Activated CD8-positive, alpha-beta memory T cell treated with anti-CD3 and anti-CD28 coated beads, Interleukin-2, amount 50 U/mL, for 1 hour (primary cell): ENCODE measurements around the gene PRPF18.
A peak's percentile ranks its signal among the peaks of the same experiment; 100 is the strongest.
"Not testable (repeated sequence)": the region's sequence is repeated elsewhere in the genome, so short reads cannot be mapped to it uniquely, and the experiment has no call there.

Experiments used
- DNase-seq: peaks from one replicate; pipeline ENCODE4 v3.0.0-alpha.2; 2020; ENCODE audit errors: extremely low read depth

Gene PRPF18

GRCh38 chr10:13586676-13587355 is at the start of gene PRPF18:
Gene PRPF18, plus strand, starts transcription at chr10:13586965. Its CDS starts 122 bp downstream, at chr10:13587087.
- DNase-seq = peak; percentile 83

DNA sequence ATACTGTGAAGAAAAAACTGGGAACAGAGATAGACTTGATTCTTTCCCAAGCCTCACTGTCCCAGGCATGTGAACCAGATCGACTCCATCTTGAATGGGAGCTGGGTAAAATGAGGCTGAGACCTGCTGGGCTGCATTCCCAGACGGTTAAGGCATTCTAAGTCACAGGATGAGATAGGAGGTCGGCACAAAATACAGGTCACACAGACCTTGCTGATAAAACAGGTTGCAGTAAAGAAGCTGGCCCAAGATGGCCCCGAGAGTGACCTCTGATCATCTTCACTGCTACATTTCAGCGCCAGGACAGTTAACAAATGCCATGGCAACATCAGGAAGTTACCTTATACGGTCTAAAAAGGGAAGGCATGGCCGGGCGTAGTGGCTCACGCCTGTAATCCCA is 48.8 kb upstream of the PRPF18 start:
- not testable (repeated sequence) for DNase-seq

DNA sequence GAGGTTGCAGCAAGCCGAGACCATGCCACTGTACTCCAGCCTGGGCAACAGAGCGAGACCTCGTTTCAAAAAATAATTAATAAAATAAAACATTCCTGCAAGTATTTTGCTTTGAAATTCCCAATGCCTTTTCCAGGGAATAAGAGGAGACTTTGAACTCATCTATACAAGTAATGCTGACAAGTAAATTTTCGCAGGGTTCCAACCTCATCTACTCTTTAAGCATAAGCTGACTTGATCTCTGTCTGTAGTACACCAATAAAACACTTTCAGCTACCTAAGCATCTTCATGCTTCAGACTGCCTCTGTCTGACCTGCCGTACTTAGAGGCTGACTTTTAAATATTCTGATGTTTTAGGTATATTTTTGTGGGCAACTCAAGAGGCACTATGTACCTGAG is 44.2 kb upstream of the PRPF18 start:
- no peak for DNase-seq

DNA sequence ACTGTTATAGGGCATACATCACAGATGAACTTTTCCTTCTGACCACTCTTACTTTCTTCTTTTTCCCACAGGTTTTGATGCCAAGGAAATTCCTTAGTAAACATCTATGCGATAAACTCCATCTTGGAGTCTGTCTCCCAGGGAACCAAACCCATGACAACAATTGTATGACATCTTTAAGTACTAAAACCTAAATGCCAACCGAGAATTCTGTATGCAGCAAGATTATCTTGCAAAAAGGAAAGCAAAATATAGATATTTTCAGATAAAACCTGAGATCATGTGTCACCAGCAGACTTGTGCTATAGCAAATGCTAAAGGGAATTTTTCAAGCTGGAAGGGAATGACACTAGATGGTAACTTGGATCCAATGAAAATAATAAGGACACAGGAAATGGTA is 36.0 kb upstream of the PRPF18 start:
- DNase-seq = no peak

DNA sequence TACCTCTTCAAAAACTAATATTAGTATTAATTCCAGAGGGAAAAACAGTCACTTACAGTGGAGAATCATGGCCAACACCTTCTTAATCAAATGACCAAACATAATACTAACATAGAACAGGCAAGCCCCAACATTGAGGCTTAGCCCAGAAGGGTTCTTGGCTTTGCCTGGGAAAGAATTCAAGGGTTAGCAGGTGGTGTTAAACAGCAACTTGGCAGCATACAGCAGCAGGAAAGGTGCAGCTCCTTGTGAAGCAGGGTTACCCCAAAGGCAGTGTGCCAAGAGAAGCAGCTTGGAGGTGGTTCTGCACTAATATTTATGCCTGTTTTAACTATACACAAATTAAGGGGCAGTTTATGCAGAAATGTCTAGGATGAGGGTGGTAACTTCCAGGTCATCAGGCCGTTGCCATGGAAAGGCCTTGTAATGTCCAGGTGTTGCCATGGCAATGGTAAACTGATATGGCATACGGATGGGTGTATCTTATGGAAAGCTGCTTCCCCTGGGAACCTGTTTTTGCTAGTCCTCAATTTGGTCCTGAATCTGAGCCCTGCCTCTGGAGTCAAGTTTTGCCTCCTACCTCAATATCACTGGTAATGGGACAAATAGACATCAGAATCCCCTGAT is 30.8 kb upstream of the PRPF18 start:
- DNase-seq = no peak

- DNase-seq = no peak
Measured at GRCh38 chr10:13559124-13559700, 27.6 kb upstream of the PRPF18 start.

GRCh38 chr10:13560597-13560996 is 26.2 kb upstream of the PRPF18 start:
- DNase-seq = no peak

- DNase-seq = no peak
Measured at GRCh38 chr10:13563481-13564445, 23.0 kb upstream of the PRPF18 start.

DNA sequence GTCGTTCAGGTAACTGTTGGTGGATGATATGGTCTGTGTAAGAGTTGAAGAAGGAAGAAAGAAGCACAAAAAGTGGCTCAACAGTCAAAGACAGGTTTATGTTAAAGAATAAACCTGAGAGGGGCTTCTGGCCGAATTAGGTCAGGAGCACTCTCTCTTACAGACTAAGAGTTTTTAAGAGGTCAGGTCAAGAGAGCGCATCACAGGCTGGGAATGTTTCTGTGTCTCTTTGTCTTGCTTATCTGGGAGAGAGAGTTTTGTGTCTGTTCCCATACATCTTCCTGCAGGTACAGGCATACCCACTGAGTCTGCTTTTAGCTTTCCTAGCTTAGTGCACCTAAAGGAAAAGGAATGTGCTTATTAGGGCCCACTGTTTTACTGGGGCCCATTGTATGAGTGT is 22.2 kb upstream of the PRPF18 start:
- DNase-seq = no peak

DNA sequence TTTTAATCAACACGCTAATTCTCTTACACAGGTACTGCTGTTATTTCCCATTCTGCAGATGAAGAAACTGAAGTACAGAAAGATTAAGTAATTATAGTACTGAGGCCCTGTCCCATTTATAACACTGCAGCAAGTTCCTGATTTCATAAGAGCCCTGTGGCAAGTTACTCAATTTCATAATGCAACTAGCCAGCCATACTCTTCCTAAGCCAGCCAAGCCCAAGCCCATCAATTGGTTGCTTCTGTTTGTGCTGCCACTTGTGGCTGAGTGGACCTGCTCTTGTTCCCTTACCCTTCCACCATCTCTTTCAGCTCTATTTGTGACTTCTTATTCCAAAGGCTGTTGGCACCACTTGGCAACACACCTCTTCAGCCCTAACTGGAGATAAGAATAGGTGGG is 19.7 kb upstream of the PRPF18 start:
- no peak for DNase-seq

GRCh38 chr10:13571541-13571940 is 15.2 kb upstream of the PRPF18 start:
- DNase-seq = no peak

DNA sequence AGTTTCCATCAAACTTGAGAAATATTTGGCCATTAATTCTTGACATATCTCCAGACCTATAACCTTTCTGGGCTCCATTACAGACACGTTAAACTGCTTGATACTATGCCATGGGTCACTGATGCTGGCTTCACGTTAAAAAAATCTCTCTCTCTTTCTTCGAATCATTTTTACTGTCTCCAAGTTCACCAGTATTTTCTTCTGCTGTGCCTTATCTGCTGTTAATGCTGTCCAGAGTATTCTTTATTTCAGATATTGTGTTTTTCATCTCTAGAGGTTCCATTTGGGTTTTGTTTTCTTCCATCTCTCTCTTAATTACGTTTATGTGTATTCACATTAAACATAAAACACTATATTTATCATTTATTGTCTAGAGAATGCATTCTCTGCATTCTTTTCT is 12.8 kb upstream of the PRPF18 start:
- no peak for DNase-seq

- DNase-seq = no peak
Measured at GRCh38 chr10:13585195-13585751, 1.5 kb upstream of the PRPF18 start.

- DNase-seq = no peak
Measured at GRCh38 chr10:13585943-13586342, 822 bp upstream of the PRPF18 start.

- no peak for DNase-seq
Measured at GRCh38 chr10:13587391-13587790, 626 bp downstream of the PRPF18 start.

- no peak for DNase-seq
Measured at GRCh38 chr10:13589316-13589715, 2.6 kb downstream of the PRPF18 start.

DNA sequence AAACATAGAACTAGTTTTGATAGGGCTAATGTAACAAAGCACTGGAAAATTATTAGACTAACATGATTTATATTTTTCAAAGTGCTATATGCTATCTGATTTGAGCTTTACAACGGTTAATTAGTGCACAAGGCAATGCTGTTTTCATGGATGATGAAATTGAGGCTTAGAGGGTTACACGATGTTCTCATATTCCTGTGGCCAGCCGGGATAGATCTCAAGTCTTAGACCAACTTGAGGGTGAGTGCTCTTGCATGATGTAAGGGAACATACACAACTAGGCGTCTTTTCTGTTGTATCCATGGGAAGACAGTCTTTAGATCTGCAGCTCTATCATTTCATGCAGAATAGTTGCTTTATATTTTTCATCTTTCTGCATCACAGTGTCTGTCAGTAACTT is 4.1 kb downstream of the PRPF18 start:
- no peak for DNase-seq

DNA sequence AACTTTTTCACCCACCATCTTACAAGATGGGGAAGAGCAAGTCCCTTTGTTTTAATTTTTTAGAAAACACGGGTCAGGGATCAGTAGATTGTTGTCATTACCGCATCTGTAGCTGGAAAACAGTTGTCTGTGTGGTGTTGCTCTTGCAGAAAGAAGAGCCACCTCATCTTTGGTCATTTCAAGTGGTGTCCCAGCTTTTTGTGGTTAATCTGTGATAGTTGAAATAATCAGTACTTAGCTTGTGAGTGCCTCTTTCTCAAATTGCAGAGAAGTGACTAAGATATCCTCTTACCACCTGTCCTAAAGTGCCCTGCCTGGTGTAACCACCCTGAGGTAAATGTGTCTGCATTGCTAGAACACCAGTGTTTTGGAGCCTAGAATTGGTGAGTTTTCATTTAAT is 5.5 kb downstream of the PRPF18 start:
- no peak for DNase-seq

DNA sequence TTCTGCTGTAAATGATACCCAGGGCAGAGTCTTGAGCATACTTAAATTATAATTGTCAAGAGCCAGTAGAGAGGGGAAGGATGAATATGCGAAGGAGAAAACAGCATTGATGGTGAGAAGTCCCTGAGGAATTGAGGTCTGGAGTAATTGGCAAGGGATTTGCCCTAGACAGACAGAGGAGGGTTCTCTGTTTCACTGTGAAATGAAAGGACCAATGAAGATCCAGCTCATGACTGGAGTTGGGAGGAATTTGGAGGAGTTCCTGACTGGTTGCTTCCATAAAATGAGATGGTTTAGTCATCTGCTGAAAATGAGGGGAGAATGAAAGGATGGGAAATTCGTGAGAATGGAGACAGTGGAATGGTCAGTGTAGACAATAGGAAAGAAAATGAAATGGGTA is 6.8 kb downstream of the PRPF18 start:
- DNase-seq = no peak

DNA sequence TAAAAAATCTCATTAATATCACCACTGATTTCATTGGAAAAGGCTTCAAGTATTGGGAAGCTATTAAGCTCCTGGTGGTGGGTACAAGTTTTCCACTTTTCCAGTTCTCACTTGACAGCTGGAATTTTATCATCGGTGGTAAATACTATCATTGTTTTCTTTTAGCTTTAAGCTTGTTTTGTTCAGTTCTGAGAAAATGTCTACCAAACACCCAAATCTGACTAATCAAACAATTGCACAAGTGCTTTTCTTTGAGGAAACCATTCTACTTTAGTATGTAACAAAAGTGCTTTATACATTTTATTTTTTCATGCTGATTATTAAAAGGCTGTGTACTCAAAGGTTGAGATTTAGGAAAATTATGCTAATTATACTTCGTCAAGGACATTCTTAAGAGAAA is 7.9 kb downstream of the PRPF18 start:
- no peak for DNase-seq

GRCh38 chr10:13597909-13598308 is 11.1 kb downstream of the PRPF18 start:
- DNase-seq = no peak
